HepG2 (cell line): ENCODE data around the gene CNBD2. TPM values are rescaled to one million over a fixed set of nuclear protein-coding genes. Genes with fewer than 3 reads are reported as not detected.

Source experiments
- CENPX ChIP-seq: sonication (generic); formaldehyde crosslinking; IDR thresholded peaks from 2 replicates; pipeline ENCODE4 v1.9.0; 2021; ENCODE audit warnings: mild to moderate bottlenecking, missing genetic modification reagents, moderate library complexity
- GTF3A ChIP-seq: sonication (generic); formaldehyde crosslinking; conservative IDR thresholded peaks from 2 replicates; pipeline ENCODE4 v1.4.0; 2020; ENCODE audit warnings: mild to moderate bottlenecking, missing genetic modification reagents
- HNF4A ChIP-seq: sonication (generic); formaldehyde crosslinking; IDR thresholded peaks from 2 replicates; pipeline ENCODE4 v1.4.0; 2020; ENCODE audit warnings: missing genetic modification reagents
- RNF2 ChIP-seq: fragments of 450-650 bp; conservative IDR thresholded peaks from 2 replicates; pipeline ENCODE4 v1.6.1; 2016; ENCODE audit warnings: low read depth
- RXRA ChIP-seq: sonication (generic); formaldehyde crosslinking; IDR thresholded peaks from 2 replicates; pipeline ENCODE4 v1.5.1; 2020; ENCODE audit warnings: missing genetic modification reagents
- SALL2 ChIP-seq: sonication (generic); formaldehyde crosslinking; IDR thresholded peaks from 2 replicates; pipeline ENCODE4 v1.8.1; 2023; ENCODE audit warnings: mild to moderate bottlenecking, missing genetic modification reagents, inconsistent platforms
- SSRP1 ChIP-seq: IDR thresholded peaks from 2 replicates; pipeline ENCODE4 v1.6.1; 2016; ENCODE audit warnings: control low read depth
- THAP11 ChIP-seq: IDR thresholded peaks from 2 replicates; pipeline ENCODE4 v1.6.1; 2016; ENCODE audit warnings: missing biosample characterization, missing genetic modification reagents
- YY1 ChIP-seq: IDR thresholded peaks from 2 replicates; pipeline ENCODE4 v1.6.1; 2011; ENCODE audit warnings: low read length, low read depth, moderate library complexity, mild to moderate bottlenecking; ENCODE audit not compliant: insufficient read depth, insufficient replicate concordance
- ZNF720 ChIP-seq: sonication (generic); formaldehyde crosslinking; IDR thresholded peaks from 2 replicates; pipeline ENCODE4 v1.4.0; 2020; ENCODE audit warnings: missing genetic modification reagents
- polyA plus RNA-seq, 8 experiments: library from polyadenylated mRNA; depleted of rRNA in 3 of 8; stranded (reverse) in 7 of 8; unstranded in 1 of 8; fragments of >200 nt; fragmentation: Illumina TruSeq in 4 of 8; extraction: Trizol in 4 of 8; gene quantifications; 2 replicates each; pipeline versions ENCODE4 v1.2.1 to v1.2.3, GENCODE V29; 2011 to 2016; ENCODE audit warnings: low read depth in 4 of 8, missing spikeins in 1 of 8, mixed read lengths in 1 of 8; ENCODE audit not compliant: insufficient read depth in 1 of 8
- total RNA-seq, 5 experiments: library from RNA; depleted of rRNA; stranded (reverse); fragments of >200 nt; fragmentation: Illumina TruSeq; extraction: Trizol; gene quantifications; 2 replicates each; pipeline ENCODE4 v1.2.3, GENCODE V29; 2016; ENCODE audit warnings: low read depth in 1 of 5
- TF ChIP-seq, protein P1 (sequence below): sonication (generic); formaldehyde crosslinking; IDR thresholded peaks from 2 replicates; pipeline ENCODE4 v1.8.0; 2022; ENCODE audit warnings: low read depth, missing genetic modification reagents
- TF ChIP-seq, protein P2 (sequence below): fragments of 450-650 bp; IDR thresholded peaks from 2 replicates; pipeline ENCODE4 v1.6.1; 2017; ENCODE audit warnings: mild to moderate bottlenecking
- TF ChIP-seq, protein P3 (sequence below): sonication (generic); formaldehyde crosslinking; IDR thresholded peaks from 2 replicates; pipeline ENCODE4 v1.9.0; 2021; ENCODE audit warnings: mild to moderate bottlenecking, missing genetic modification reagents

CNBD2 gene
- total and polyA plus RNA-seq, 2 of the 13 experiments (the other 11 are each of a cell fraction or from before 2014, with no cell fraction given) = 12.4 to 22.8 TPM

DNA sequence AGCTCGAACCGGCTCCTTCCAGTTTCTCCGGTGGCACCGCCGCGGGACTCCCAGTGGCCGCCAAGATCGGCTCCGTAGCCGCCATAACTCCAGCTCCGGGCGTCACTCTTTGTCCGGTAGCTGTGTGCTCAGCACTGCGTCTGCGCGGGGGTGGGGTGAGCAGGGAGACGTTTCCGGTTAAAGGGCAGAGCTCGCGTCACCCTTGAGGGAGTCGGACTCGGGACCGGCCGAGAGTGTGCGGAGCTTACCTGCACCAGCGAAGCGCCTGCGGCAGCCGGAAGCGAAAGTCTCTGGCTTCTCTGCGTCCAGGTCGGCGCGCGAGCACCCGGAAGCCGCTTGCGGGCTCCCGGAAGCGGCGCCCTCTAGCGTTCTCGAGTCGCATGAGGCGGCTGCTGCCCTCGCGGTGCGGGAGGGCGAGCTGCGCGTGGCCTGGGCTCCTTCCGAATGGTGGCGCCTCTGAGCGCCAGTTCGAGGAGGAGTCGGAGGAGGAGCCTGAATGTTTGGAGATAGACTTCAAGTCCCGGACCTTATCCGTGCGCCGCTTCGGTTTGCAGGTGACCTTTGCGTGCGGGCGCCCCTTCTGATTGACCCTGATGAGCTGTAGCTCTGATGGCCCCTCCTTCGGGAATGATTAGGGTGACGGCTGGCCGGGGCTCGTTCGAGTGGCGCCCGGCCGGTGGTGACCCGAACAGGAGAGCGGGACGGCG is 14.0 kb upstream of the CNBD2 start, which contains the start of gene SCAND1 (continued):
- TF ChIP-seq RXRA (peak; percentile 92), HNF4A (peak; percentile 65), THAP11 (CRISPR knock-in tag) (peak; percentile 97), YY1 (peak; percentile 95), GTF3A (CRISPR knock-in tag) (peak; percentile 35; the same call in 1 of the 2 replicates), CENPX (CRISPR knock-in tag) (no peak), SALL2 (peak; percentile 99), SSRP1 (CRISPR knock-in tag) (no peak; the same call in 1 of the 2 replicates), RNF2 (peak; percentile 95), ZNF720 (CRISPR knock-in tag) (peak; percentile 90; the same call in 1 of the 2 replicates)
- TF ChIP-seq, protein P1, sequence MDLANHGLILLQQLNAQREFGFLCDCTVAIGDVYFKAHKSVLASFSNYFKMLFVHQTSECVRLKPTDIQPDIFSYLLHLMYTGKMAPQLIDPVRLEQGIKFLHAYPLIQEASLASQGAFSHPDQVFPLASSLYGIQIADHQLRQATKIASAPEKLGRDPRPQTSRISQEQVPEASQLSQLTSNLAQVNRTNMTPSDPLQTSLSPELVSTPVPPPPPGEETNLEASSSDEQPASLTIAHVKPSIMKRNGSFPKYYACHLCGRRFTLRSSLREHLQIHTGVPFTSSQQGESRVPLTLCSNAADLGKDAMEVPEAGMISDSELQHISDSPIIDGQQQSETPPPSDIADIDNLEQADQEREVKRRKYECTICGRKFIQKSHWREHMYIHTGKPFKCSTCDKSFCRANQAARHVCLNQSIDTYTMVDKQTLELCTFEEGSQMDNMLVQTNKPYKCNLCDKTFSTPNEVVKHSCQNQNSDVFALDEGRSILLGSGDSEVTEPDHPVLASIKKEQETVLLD (CRISPR knock-in tag) = peak; percentile 97
- TF ChIP-seq, protein P2, sequence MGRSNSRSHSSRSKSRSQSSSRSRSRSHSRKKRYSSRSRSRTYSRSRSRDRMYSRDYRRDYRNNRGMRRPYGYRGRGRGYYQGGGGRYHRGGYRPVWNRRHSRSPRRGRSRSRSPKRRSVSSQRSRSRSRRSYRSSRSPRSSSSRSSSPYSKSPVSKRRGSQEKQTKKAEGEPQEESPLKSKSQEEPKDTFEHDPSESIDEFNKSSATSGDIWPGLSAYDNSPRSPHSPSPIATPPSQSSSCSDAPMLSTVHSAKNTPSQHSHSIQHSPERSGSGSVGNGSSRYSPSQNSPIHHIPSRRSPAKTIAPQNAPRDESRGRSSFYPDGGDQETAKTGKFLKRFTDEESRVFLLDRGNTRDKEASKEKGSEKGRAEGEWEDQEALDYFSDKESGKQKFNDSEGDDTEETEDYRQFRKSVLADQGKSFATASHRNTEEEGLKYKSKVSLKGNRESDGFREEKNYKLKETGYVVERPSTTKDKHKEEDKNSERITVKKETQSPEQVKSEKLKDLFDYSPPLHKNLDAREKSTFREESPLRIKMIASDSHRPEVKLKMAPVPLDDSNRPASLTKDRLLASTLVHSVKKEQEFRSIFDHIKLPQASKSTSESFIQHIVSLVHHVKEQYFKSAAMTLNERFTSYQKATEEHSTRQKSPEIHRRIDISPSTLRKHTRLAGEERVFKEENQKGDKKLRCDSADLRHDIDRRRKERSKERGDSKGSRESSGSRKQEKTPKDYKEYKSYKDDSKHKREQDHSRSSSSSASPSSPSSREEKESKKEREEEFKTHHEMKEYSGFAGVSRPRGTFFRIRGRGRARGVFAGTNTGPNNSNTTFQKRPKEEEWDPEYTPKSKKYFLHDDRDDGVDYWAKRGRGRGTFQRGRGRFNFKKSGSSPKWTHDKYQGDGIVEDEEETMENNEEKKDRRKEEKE = no peak
- TF ChIP-seq, protein P3, sequence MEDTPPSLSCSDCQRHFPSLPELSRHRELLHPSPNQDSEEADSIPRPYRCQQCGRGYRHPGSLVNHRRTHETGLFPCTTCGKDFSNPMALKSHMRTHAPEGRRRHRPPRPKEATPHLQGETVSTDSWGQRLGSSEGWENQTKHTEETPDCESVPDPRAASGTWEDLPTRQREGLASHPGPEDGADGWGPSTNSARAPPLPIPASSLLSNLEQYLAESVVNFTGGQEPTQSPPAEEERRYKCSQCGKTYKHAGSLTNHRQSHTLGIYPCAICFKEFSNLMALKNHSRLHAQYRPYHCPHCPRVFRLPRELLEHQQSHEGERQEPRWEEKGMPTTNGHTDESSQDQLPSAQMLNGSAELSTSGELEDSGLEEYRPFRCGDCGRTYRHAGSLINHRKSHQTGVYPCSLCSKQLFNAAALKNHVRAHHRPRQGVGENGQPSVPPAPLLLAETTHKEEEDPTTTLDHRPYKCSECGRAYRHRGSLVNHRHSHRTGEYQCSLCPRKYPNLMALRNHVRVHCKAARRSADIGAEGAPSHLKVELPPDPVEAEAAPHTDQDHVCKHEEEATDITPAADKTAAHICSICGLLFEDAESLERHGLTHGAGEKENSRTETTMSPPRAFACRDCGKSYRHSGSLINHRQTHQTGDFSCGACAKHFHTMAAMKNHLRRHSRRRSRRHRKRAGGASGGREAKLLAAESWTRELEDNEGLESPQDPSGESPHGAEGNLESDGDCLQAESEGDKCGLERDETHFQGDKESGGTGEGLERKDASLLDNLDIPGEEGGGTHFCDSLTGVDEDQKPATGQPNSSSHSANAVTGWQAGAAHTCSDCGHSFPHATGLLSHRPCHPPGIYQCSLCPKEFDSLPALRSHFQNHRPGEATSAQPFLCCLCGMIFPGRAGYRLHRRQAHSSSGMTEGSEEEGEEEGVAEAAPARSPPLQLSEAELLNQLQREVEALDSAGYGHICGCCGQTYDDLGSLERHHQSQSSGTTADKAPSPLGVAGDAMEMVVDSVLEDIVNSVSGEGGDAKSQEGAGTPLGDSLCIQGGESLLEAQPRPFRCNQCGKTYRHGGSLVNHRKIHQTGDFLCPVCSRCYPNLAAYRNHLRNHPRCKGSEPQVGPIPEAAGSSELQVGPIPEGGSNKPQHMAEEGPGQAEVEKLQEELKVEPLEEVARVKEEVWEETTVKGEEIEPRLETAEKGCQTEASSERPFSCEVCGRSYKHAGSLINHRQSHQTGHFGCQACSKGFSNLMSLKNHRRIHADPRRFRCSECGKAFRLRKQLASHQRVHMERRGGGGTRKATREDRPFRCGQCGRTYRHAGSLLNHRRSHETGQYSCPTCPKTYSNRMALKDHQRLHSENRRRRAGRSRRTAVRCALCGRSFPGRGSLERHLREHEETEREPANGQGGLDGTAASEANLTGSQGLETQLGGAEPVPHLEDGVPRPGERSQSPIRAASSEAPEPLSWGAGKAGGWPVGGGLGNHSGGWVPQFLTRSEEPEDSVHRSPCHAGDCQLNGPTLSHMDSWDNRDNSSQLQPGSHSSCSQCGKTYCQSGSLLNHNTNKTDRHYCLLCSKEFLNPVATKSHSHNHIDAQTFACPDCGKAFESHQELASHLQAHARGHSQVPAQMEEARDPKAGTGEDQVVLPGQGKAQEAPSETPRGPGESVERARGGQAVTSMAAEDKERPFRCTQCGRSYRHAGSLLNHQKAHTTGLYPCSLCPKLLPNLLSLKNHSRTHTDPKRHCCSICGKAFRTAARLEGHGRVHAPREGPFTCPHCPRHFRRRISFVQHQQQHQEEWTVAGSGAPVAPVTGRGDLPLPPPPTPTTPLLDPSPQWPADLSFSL (CRISPR knock-in tag) = 0 out of 2 replicates have a peak, but pooled peaks have one; percentile 28
